Measurements from ENCODE around the gene LRRC72.
"Not testable (repeated sequence)": the region's sequence is repeated elsewhere in the genome, so short reads cannot be mapped to it uniquely, and the experiment has no call there.

Gene LRRC72

GRCh38 chr7:16498122-16498521 lies 28.5 kb upstream of the LRRC72 start:
- Histone ChIP-seq H3K4me3 (no peak overlapping the region), H3K36me3 (no peaks in the 10 kb centered on the region), H3K27ac (no peak overlapping the region), H3K9me3 (no peaks in the 10 kb centered on the region), H3K9ac (no peak overlapping the region), H3K4me1 (no peaks in the 10 kb centered on the region), H3K4me2 (no peak overlapping the region), H3K27me3 (no peaks in the 10 kb centered on the region), H4K20me1 (no peaks in the 10 kb centered on the region)
- no peak for TF ChIP-seq Cebpa-rat (IDR thresholded peaks at IDR 0.05)

GRCh38 chr7:16502303-16502702 lies 24.3 kb upstream of the LRRC72 start:
- no peak overlapping the region for H3K4me2 ChIP-seq
- TF ChIP-seq Cebpa-rat (IDR thresholded peaks at IDR 0.05), result no peak
- no peaks in the 10 kb centered on the region for H4K20me1 ChIP-seq
- H3K9me3 ChIP-seq, result no peaks in the 10 kb centered on the region
- H3K9ac ChIP-seq, result no peak overlapping the region
- H3K27ac ChIP-seq, result no peak overlapping the region
- H3K4me1 ChIP-seq, result no peaks in the 10 kb centered on the region
- H3K36me3 ChIP-seq, result no peaks in the 10 kb centered on the region
- H3K27me3 ChIP-seq, result no peaks in the 10 kb centered on the region
- H3K4me3 ChIP-seq, result no peak overlapping the region

- Histone ChIP-seq H3K4me1 (no peaks in the 10 kb centered on the region), H3K4me3 (no peak overlapping the region), H3K9me3 (no peaks in the 10 kb centered on the region), H3K36me3 (no peaks in the 10 kb centered on the region), H4K20me1 (no peaks in the 10 kb centered on the region), H3K27ac (no peak overlapping the region), H3K4me2 (no peak overlapping the region), H3K27me3 (no peaks in the 10 kb centered on the region), H3K9ac (no peak overlapping the region)
- no peak for TF ChIP-seq Cebpa-rat (IDR thresholded peaks at IDR 0.05)
Measured at GRCh38 chr7:16504019-16504418, 22.6 kb upstream of the LRRC72 start.

- not testable (repeated sequence) for H3K4me1 ChIP-seq, H3K9ac ChIP-seq, H3K4me2 ChIP-seq, H3K27me3 ChIP-seq, H3K9me3 ChIP-seq, H4K20me1 ChIP-seq, H3K4me3 ChIP-seq, H3K27ac ChIP-seq, H3K36me3 ChIP-seq
Measured at GRCh38 chr7:16506422-16506821, 20.2 kb upstream of the LRRC72 start.

- Histone ChIP-seq H3K9me3 (no peaks in the 10 kb centered on the region), H3K27me3 (no peaks in the 10 kb centered on the region), H3K4me2 (no peak overlapping the region), H3K36me3 (no peaks in the 10 kb centered on the region), H3K4me3 (no peak overlapping the region), H3K4me1 (no peaks in the 10 kb centered on the region), H3K27ac (no peak overlapping the region), H4K20me1 (no peaks in the 10 kb centered on the region), H3K9ac (no peak overlapping the region)
- TF ChIP-seq Cebpa-rat (IDR thresholded peaks at IDR 0.05), result no peak
Measured at GRCh38 chr7:16509829-16510228, 16.8 kb upstream of the LRRC72 start.

- H3K36me3 ChIP-seq, result no peaks in the 10 kb centered on the region
- no peaks in the 10 kb centered on the region for H4K20me1 ChIP-seq
- no peaks in the 10 kb centered on the region for H3K27me3 ChIP-seq
- no peak overlapping the region for H3K4me2 ChIP-seq
- H3K9ac ChIP-seq, result no peak overlapping the region
- no peaks in the 10 kb centered on the region for H3K4me1 ChIP-seq
- no peak overlapping the region for H3K27ac ChIP-seq
- H3K4me3 ChIP-seq, result no peak overlapping the region
- TF ChIP-seq Cebpa-rat (IDR thresholded peaks at IDR 0.05), result no peak
- no peaks in the 10 kb centered on the region for H3K9me3 ChIP-seq
Measured at GRCh38 chr7:16511314-16511713, 15.3 kb upstream of the LRRC72 start.

GRCh38 chr7:16512097-16512496 lies 14.5 kb upstream of the LRRC72 start:
- no peak for TF ChIP-seq Cebpa-rat (IDR thresholded peaks at IDR 0.05)
- H3K27ac ChIP-seq, result no peak overlapping the region
- H3K9ac ChIP-seq, result no peak overlapping the region
- H3K4me2 ChIP-seq, result no peak overlapping the region
- H3K9me3 ChIP-seq, result no peaks in the 10 kb centered on the region
- no peak overlapping the region for H3K4me3 ChIP-seq
- no peaks in the 10 kb centered on the region for H3K36me3 ChIP-seq
- no peaks in the 10 kb centered on the region for H3K27me3 ChIP-seq
- no peaks in the 10 kb centered on the region for H3K4me1 ChIP-seq
- H4K20me1 ChIP-seq, result no peaks in the 10 kb centered on the region

GRCh38 chr7:16514271-16514670 lies 12.4 kb upstream of the LRRC72 start:
- no peak for TF ChIP-seq Cebpa-rat (IDR thresholded peaks at IDR 0.05)
- no peaks in the 10 kb centered on the region for H4K20me1 ChIP-seq
- no peak overlapping the region for H3K9ac ChIP-seq
- no peaks in the 10 kb centered on the region for H3K27me3 ChIP-seq
- H3K4me1 ChIP-seq, result no peaks in the 10 kb centered on the region
- H3K27ac ChIP-seq, result no peak overlapping the region
- no peaks in the 10 kb centered on the region for H3K9me3 ChIP-seq
- H3K4me3 ChIP-seq, result no peak overlapping the region
- H3K36me3 ChIP-seq, result no peaks in the 10 kb centered on the region
- no peak overlapping the region for H3K4me2 ChIP-seq

- Histone ChIP-seq H4K20me1 (no peaks in the 10 kb centered on the region), H3K4me3 (no peak overlapping the region), H3K4me2 (no peak overlapping the region), H3K36me3 (no peaks in the 10 kb centered on the region), H3K4me1 (no peaks in the 10 kb centered on the region), H3K9me3 (no peaks in the 10 kb centered on the region), H3K27ac (no peak overlapping the region), H3K27me3 (no peaks in the 10 kb centered on the region), H3K9ac (no peak overlapping the region)
- TF ChIP-seq Cebpa-rat (IDR thresholded peaks at IDR 0.05), result no peak
Measured at GRCh38 chr7:16514729-16515128, 11.9 kb upstream of the LRRC72 start.

- H3K9me3 ChIP-seq, result no peaks in the 10 kb centered on the region
- H3K9ac ChIP-seq, result no peak overlapping the region
- H3K4me1 ChIP-seq, result no peaks in the 10 kb centered on the region
- no peak overlapping the region for H3K4me2 ChIP-seq
- H3K36me3 ChIP-seq, result no peaks in the 10 kb centered on the region
- no peak overlapping the region for H3K4me3 ChIP-seq
- TF ChIP-seq Cebpa-rat (IDR thresholded peaks at IDR 0.05), result no peak
- no peaks in the 10 kb centered on the region for H4K20me1 ChIP-seq
- no peak overlapping the region for H3K27ac ChIP-seq
- H3K27me3 ChIP-seq, result no peaks in the 10 kb centered on the region
Measured at GRCh38 chr7:16515785-16516685, 10.6 kb upstream of the LRRC72 start.

GRCh38 chr7:16519985-16520384 lies 6.6 kb upstream of the LRRC72 start:
- H3K9me3 ChIP-seq, H3K27ac ChIP-seq, H3K4me2 ChIP-seq, H3K9ac ChIP-seq, H3K36me3 ChIP-seq, H3K4me1 ChIP-seq, H3K4me3 ChIP-seq, H3K27me3 ChIP-seq, H4K20me1 ChIP-seq: not testable (repeated sequence)
